Brain pericyte (primary cell): ENCODE measurements around the gene FGF23.
"Not testable (repeated sequence)": the region's sequence is repeated elsewhere in the genome, so short reads cannot be mapped to it uniquely, and the experiment has no call there.

Source experiments
- DNase-seq: peaks from one replicate; pipeline ENCODE4 v3.0.0-alpha.2; 2012; ENCODE audit warnings: low read depth, low spot score

Gene FGF23

GRCh38 chr12:4379405-4379804, at the start of gene FGF23:
TSS of gene FGF23 (minus strand) at chr12:4379712. CDS start at chr12:4379582, 130 bp downstream.
- DNase-seq: peak; percentile 2

DNA sequence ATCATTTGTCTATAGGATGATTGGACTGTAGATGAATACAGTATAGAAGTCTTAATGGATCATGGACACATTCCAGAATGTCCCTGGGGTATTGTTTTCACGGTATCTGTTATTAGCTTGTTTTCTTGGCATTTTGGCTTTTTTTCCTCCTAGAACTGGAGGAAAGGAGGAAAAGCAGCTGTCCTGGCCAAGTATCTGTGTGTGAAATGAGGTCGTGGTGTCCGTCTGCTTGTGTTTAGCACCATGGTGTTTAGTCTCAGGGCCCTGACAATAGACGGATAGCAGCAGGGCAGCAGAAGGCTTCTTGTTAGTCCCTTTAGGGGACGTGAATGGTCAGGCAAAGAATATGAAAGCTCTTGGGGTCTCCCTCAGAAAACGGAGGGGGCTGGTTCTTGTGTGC, 44.9 kb upstream of the FGF23 start:
- no peak for DNase-seq

- DNase-seq: no peak
These were observed 44.1 kb upstream of the FGF23 start for GRCh38 chr12:4423528-4424195.

GRCh38 chr12:4422985-4423384, 43.5 kb upstream of the FGF23 start:
- no peak for DNase-seq

GRCh38 chr12:4421590-4422031, 42.1 kb upstream of the FGF23 start:
- no peak for DNase-seq

DNA sequence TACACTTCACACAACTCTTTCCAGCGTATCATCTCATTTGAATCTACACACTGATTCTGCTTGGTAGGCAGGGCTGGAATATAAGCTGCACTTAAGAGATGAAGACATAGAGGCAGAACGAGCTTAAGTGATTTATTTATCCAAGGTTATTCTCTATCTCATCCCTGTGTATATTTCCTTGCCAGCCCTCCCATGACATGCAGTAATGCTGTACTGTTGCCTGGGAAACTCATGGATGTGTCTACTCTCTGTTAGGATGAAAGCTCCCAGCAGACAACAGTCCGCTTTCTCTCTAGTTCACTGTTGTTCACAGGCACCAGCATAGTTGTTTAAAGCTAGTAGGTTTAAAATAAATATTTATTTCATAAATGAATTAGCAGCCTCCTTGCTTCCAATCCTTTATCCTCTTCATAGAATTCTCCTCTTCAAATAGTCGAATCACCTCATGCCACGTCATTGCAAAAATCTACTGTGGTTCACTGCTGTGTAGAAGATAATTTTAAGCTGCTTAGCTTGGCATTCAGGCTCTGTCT, 40.7 kb upstream of the FGF23 start:
- DNase-seq: no peak

- DNase-seq: no peak
These were observed 39.4 kb upstream of the FGF23 start for GRCh38 chr12:4418913-4419312.

DNA sequence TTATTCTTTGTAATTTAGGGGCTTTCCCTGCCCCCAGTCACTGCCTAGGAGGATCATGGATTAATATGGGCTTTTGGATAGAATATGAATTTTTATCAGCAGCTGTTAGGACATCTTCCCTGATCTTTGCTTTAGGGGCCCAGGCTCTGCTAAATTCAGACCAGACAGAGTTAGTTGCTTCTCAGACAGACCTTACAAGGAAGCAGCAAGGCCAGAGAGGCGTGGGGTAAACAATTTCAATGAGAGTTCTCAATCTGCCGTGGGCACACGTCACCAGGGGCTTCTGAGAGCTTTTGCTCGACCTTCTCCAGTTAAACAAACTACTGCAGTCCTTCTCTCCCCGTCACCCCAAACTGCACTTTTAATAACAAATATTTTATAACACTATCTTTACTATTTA, 38.4 kb upstream of the FGF23 start:
- no peak for DNase-seq

DNA sequence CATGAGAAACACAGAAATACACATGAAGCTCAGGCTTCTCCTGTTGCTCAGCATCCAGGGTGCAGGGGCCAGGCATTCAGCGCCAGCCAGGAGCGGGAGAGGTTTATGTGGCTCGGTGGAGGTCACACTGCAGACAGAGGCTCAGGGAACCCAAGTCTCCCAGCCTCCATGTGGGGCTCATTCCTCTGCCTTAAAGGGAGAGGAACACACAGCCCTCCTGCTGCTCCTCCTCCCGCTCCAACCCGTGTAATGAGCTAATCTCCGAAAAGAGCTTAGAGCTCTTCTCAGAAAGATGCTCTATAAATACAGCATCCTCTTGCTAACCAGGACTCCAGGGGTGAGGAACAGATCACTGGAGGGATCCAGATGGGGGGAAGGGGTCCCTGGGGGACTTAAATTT, 37.9 kb upstream of the FGF23 start:
- no peak for DNase-seq

GRCh38 chr12:4416276-4416675, 36.8 kb upstream of the FGF23 start:
- DNase-seq: no peak

DNA sequence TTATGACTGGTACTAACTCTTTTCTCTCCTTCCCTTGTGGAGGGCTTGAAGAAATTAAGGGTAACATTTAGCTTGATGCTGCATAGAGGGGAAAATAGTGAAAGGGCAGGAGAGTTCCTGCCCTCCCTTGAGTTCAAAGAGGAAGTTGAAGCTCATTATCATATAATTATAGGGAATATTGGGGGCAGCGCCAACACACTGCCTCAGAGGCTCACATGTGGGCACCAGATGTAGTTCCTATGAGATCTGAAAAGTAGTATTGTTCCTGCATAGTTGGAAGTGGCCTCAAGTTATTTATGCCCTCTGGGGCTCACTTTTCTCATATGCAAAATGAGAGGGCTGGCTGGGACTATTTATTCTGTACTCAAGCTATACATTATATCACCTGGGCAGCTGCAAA, 33.0 kb upstream of the FGF23 start:
- no peak for DNase-seq

GRCh38 chr12:4412056-4412455, 32.5 kb upstream of the FGF23 start:
- DNase-seq: no peak

DNA sequence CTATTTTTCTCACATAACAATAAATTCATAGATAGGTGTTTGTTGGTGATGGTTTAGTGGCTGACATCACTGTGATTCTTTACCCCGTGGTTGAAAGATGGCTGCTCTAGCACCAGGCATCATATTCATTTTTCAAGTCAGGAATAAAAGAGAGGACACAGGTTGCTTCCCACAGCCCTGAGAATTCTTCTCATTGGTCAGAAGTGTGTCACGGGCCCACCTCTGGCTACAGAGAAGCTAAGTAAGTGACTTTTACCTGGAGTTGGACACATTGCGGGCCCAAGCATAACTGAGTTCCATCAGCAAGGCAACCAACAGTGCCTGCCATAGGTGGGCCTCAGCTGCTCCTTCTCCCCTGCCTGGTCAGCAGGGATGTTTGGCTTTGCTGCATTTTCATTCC, 27.6 kb upstream of the FGF23 start:
- DNase-seq: no peak

DNA sequence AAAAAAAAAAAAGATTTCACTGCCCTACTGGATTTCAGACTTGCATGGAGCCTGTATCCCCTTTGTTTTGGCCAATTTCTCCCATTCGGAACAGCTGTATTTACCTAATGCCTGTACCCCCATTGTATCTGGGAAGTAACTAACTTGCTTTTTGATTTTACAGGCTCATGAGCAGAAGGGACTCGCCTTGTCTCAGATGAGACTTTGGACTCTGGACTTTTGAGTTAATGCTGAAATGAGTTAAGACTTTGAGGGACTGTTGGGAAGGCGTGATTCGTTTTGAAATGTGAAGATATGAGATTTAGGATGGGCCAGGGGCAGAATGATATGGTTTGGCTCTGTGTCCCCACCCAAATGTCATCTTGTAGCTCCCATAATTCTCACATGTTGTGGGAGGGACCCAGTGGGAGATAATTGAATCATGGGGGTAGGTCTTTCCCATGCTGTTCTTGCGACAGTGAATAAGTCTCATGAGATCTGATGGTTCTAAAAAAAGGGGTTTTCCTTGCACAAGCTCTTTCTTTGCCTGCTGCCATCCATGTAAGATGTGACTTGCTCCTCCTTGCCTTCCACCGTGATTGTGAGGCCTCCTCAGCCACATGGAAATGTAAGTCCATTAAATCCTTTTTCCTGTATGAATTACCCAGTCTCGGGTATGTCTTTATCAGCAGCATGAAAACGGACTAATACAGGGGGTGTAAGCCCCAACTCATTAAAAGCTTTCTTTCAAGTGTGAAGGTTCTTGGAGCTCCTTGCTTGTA, 25.5 kb upstream of the FGF23 start:
- DNase-seq: not testable (repeated sequence)

GRCh38 chr12:4402996-4403395, 23.5 kb upstream of the FGF23 start:
- no peak for DNase-seq

- no peak for DNase-seq
These were observed 21.6 kb upstream of the FGF23 start for GRCh38 chr12:4401117-4401516.

GRCh38 chr12:4395818-4396217, 16.3 kb upstream of the FGF23 start:
- DNase-seq: no peak

DNA sequence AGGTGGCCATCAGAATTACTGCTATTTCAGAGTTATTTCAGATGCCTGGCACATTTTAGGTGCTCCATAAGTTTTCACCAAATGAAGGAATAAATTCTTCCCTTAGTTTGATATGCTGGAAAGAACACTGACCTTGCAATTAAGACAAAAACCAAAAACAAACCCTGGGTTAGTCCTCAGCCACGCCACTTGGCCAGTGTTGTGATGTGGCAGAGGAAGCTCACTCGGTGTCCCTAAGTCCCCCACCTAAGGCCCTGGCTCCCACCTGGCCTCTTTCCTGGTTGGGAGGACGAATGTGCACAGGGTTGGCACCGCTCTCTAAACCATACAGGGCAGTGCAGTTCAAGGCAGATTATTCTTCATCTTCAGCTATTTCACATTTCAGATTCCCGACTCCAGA, 13.7 kb upstream of the FGF23 start:
- DNase-seq: no peak

DNA sequence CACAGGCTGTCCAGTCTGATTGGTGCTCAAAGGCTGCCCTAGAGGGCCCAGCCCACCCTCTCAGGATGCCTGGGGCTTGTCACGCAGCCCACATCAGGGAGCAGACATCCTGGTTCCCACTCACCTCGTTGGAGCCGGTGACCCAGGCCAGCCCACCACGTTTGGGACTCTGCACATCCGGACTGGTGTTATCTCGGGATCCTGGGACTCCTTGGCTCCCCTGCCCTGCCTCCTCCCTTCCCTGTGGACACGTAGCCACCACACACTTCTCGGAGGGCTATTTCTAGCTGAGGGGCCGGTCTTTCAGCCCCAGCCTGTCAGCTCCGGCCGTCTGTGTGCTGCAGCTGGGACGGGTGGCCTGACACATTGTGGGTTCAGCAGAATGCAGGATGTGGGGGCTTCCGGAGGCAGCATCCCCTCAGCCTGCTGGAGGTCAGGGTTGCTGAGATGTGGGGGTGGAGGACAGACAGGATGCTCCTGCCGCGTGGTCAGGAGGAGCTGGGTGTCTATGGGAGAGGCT, 12.8 kb upstream of the FGF23 start:
- DNase-seq: no peak

DNA sequence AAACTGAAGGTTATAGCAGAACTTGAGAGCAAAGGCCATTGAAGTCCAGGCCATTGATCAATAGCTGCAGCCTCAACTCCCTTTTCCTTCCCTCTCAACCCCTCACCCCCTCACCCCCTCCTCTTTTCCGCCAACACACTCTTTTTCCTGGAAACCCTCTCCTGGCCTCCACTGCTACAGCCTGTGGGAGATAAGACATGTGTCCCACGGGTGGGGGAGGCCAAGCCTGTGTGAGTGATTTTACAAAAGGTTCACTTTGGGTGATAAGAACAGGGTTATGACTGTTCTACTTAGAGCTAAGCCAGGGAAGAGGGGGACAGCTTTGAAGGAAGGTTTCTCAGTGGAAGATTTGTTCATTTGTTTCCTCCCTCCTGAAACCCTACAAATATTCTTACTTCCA, 9.2 kb upstream of the FGF23 start:
- no peak for DNase-seq

- no peak for DNase-seq
These were observed 8.5 kb upstream of the FGF23 start for GRCh38 chr12:4388032-4388431.

DNA sequence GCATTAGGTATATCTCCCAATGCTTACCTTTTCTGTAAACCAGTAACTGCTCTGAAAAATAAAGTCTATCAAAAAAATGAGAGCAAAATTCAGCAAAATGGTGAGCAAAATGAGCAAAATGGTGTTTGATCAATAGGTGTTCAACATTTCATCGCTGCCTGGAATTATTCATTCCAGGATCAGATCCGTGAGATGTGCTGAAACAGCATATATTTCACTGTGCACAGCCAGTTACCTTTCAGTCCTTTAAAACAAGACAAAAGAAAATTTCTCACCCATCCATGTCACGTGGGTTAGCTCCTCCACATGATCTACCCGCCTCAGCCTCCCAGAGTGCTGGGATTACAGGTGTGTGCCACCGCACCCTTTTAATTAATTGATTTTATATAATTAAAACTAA, 8.1 kb upstream of the FGF23 start:
- DNase-seq: no peak

DNA sequence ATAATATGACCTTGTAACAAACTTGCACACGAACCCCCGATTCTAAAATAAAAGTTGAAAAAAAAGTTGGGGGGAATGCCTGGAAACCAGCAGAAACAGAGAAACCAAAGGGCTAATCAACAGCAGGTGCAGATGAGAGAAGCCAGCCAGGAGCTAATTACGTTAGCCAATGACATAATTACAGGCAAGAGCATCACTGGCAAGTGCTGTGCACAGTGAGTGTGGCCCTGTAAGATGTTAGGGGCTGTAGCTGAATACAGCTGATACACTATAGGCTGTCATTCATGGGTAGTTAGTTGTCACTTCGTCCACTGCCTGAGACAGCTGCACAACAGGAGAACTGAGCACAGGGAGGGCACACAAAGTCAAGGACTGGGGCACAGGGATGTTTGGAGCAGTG, 7.3 kb upstream of the FGF23 start:
- no peak for DNase-seq
